ENCODE data around the gene FBLIM1. TPM values are rescaled to one million over a fixed set of nuclear protein-coding genes. Genes with fewer than 3 reads are reported as not detected.
"Not testable (repeated sequence)": the region's sequence is repeated elsewhere in the genome, so short reads cannot be mapped to it uniquely, and the experiment has no call there.

The FBLIM1 gene
- total and polyA plus RNA-seq, 4 experiments from 2014 or later, result not detected

- Mint-ChIP-seq H3K36me3 (no peaks in the 10 kb centered on the region), H3K9me3 (no peaks in the 10 kb centered on the region), H3K4me3 (no peak overlapping the region), H3K4me1 (peaks cover 0 to 2% (median 0%) of the 10 kb centered on the region in 4 donors), H3K27me3 (peaks cover 0 to 3% of the 10 kb centered on the region in 2 donors), H3K27ac (no peak overlapping the region)
- no peaks in the 10 kb centered on the region for H3K36me3 ChIP-seq (ENCODE audit: insufficient read depth, low read length)
- ChIA-PET POLR2A (ENCODE audit: partially characterized antibody) (no interaction called here), CTCF (ENCODE audit: partially characterized antibody) (interaction anchor here (1.2 to 1.7 kb wide), 2 partner anchors 8 to 248 kb away, joined by 5 read pairs; no protein-coding TSS in a partner anchor)
- no peaks in the 10 kb centered on the region for H3K4me1 ChIP-seq (ENCODE audit: insufficient read depth, low read length)
- H3K4me3 ChIP-seq (ENCODE audit: low read length in 2 of 2), result no peak overlapping the region
- H3K9me3 ChIP-seq (ENCODE audit: control insufficient read depth in 1 of 2, low read length in 2 of 2), result no peaks in the 10 kb centered on the region
- H3K27me3 ChIP-seq (ENCODE audit: insufficient read depth, low read length), result no peaks in the 10 kb centered on the region
- no peak for DNase-seq
- intact Hi-C loops (cut with micrococcal nuclease), result no loop called here
- no peak overlapping the region for H3K27ac ChIP-seq (ENCODE audit: low read depth, low read length)
Measured at GRCh38 chr1:15807121-15807520, 48.5 kb downstream of the FBLIM1 start.

DNA sequence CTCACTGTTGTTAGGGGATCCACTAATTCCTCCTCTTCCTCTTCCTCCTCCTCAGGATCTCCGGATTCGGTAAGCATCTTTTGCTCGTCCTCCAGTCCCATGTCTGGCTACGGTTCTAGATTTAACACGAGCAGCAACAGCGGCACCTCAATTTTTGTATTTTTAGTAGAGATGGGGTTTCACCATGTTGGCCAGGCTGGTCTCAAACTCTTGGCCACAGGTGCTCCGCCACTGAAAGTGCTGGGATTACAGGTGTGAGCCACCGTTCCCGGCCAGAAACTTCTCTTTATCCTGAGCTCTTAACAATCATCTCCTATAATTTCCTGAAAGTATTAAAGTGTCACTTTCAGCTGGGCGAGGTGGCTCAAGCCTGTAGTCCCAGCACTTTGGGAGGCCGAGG lies 49.0 kb downstream of the FBLIM1 start, which contains the start of gene UQCRHL:
TSS of gene UQCRHL (minus strand) at position 101 of the 400 bp plus-strand sequence. CDS start at position 101, 0 bp downstream.
- H3K36me3 ChIP-seq (ENCODE audit: insufficient read depth, low read length); H3K27me3 ChIP-seq (ENCODE audit: insufficient read depth, low read length); H3K9me3 Mint-ChIP-seq; DNase-seq; H3K27ac Mint-ChIP-seq; H3K9me3 ChIP-seq (ENCODE audit: control insufficient read depth in 1 of 2, low read length in 2 of 2); H3K4me1 Mint-ChIP-seq; H3K4me3 Mint-ChIP-seq; H3K4me3 ChIP-seq (ENCODE audit: low read length in 2 of 2); intact Hi-C loops (cut with micrococcal nuclease); H3K27me3 Mint-ChIP-seq; POLR2A ChIA-PET (ENCODE audit: partially characterized antibody); H3K4me1 ChIP-seq (ENCODE audit: insufficient read depth, low read length); H3K36me3 Mint-ChIP-seq; H3K27ac ChIP-seq (ENCODE audit: low read depth, low read length): not testable (repeated sequence)
- CTCF ChIA-PET (ENCODE audit: partially characterized antibody), result interaction anchor here (1.2 to 1.7 kb wide), 2 partner anchors 8 to 248 kb away, joined by 5 read pairs; no protein-coding TSS in a partner anchor

- H3K4me1 ChIP-seq (ENCODE audit: insufficient read depth, low read length), result no peaks in the 10 kb centered on the region
- H3K4me3 ChIP-seq (ENCODE audit: low read length in 2 of 2), result no peak overlapping the region
- Mint-ChIP-seq H3K27ac (no peak overlapping the region), H3K4me3 (no peak overlapping the region), H3K36me3 (no peaks in the 10 kb centered on the region), H3K9me3 (no peaks in the 10 kb centered on the region), H3K27me3 (no peaks in the 10 kb centered on the region), H3K4me1 (no peaks in the 10 kb centered on the region)
- no peak overlapping the region for H3K27ac ChIP-seq (ENCODE audit: low read depth, low read length)
- intact Hi-C loops (cut with micrococcal nuclease), result no loop called here
- no peaks in the 10 kb centered on the region for H3K36me3 ChIP-seq (ENCODE audit: insufficient read depth, low read length)
- no peaks in the 10 kb centered on the region for H3K27me3 ChIP-seq (ENCODE audit: insufficient read depth, low read length)
- H3K9me3 ChIP-seq (ENCODE audit: control insufficient read depth in 1 of 2, low read length in 2 of 2), result no peaks in the 10 kb centered on the region
- DNase-seq, result no peak
- POLR2A ChIA-PET (ENCODE audit: partially characterized antibody), result no interaction called here
- CTCF ChIA-PET (ENCODE audit: partially characterized antibody), result no interaction called here
Measured at GRCh38 chr1:15808955-15809354, 50.4 kb downstream of the FBLIM1 start.

- Mint-ChIP-seq H3K27ac (peak overlapping the region in 1 of 7 donors; percentile 69), H3K4me3 (no peak overlapping the region), H3K36me3 (no peaks in the 10 kb centered on the region), H3K27me3 (no peaks in the 10 kb centered on the region), H3K4me1 (no peaks in the 10 kb centered on the region), H3K9me3 (no peaks in the 10 kb centered on the region)
- Histone ChIP-seq H3K4me3 (ENCODE audit: low read length in 2 of 2) (no peak overlapping the region), H3K4me1 (ENCODE audit: insufficient read depth, low read length) (no peaks in the 10 kb centered on the region), H3K36me3 (ENCODE audit: insufficient read depth, low read length) (no peaks in the 10 kb centered on the region), H3K27ac (ENCODE audit: low read depth, low read length) (no peak overlapping the region), H3K27me3 (ENCODE audit: insufficient read depth, low read length) (no peaks in the 10 kb centered on the region), H3K9me3 (ENCODE audit: control insufficient read depth in 1 of 2, low read length in 2 of 2) (no peaks in the 10 kb centered on the region)
- DNase-seq, result no peak
- POLR2A ChIA-PET (ENCODE audit: partially characterized antibody), result no interaction called here
- CTCF ChIA-PET (ENCODE audit: partially characterized antibody), result interaction anchor here (1.3 kb wide), 1 partner anchor 19 kb away, joined by 5 read pairs; no protein-coding TSS in a partner anchor
- intact Hi-C loops (cut with micrococcal nuclease), result no loop called here
Measured at GRCh38 chr1:15810073-15810472, 51.5 kb downstream of the FBLIM1 start.

DNA sequence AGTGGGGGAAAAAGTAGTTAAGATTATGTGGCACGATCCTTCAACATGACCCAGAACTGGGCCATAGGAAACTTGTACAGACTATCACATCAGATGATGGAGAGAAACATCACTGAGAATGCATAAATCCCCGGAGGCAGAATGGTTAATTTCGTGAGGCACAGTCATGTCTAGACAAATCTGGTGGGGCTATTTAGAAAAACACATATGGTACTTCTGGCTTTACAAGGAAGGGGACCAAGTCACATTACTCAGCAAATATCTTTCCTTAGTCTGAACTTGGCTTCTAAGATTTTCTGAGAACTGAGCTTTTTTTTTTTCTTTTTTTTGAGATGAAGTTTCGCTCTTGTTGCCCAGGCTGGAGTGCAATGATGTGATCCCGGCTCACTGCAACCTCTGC lies 58.1 kb downstream of the FBLIM1 start:
- no peaks in the 10 kb centered on the region for H3K9me3 ChIP-seq (ENCODE audit: control insufficient read depth in 1 of 2, low read length in 2 of 2)
- ChIA-PET POLR2A (ENCODE audit: partially characterized antibody) (interaction anchor here (0.6 to 2.8 kb wide), 2 partner anchors 17 to 195 kb away, joined by 4 to 17 read pairs; no protein-coding TSS in a partner anchor), CTCF (ENCODE audit: partially characterized antibody) (interaction anchor here (1.6 to 2.4 kb wide), 8 partner anchors 12 to 240 kb away, joined by 3 to 16 read pairs (median 8); partner anchors contain the start of gene SPEN)
- H3K27me3 ChIP-seq (ENCODE audit: insufficient read depth, low read length), result no peaks in the 10 kb centered on the region
- Mint-ChIP-seq H3K4me1 (peaks cover 3 to 6% (median 5%) of the 10 kb centered on the region in 4 donors), H3K36me3 (no peaks in the 10 kb centered on the region), H3K27me3 (peaks cover 0 to 4% of the 10 kb centered on the region in 2 donors), H3K27ac (no peak overlapping the region), H3K4me3 (no peak overlapping the region), H3K9me3 (no peaks in the 10 kb centered on the region)
- no peak overlapping the region for H3K4me3 ChIP-seq (ENCODE audit: low read length in 2 of 2)
- intact Hi-C loops (cut with micrococcal nuclease), result loop anchor here (5.0 kb wide), 1 partner anchor 101 kb away; no protein-coding TSS in a partner anchor
- no peak overlapping the region for H3K27ac ChIP-seq (ENCODE audit: low read depth, low read length)
- H3K36me3 ChIP-seq (ENCODE audit: insufficient read depth, low read length), result no peaks in the 10 kb centered on the region
- no peak for DNase-seq
- peaks cover 5% of the 10 kb centered on the region for H3K4me1 ChIP-seq (ENCODE audit: insufficient read depth, low read length)

DNA sequence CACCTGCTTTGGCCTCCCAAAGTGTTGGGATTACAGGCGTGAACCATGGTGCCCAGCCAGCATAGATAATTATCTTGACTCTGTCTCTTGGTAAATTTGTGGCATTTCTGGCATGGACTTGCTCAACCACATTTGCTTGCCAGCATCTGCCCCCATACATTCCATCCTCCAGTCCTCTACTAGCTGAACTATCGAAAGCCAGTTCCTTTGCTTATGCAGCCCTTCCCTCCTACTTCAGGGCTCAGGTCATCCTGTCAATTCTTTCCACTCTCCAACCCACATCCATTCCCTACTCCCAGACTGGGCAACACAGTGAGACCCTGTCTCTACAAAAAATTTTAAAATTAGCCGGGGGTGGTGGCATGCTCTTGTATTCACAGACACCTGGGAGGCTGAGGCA lies 61.9 kb downstream of the FBLIM1 start:
- H3K27me3 ChIP-seq (ENCODE audit: insufficient read depth, low read length), result no peaks in the 10 kb centered on the region
- H3K4me3 ChIP-seq (ENCODE audit: low read length in 2 of 2), result no peak overlapping the region
- no peaks in the 10 kb centered on the region for H3K36me3 ChIP-seq (ENCODE audit: insufficient read depth, low read length)
- Mint-ChIP-seq H3K27me3 (peaks cover 0 to 3% of the 10 kb centered on the region in 2 donors), H3K27ac (peak overlapping the region in 1 of 7 donors; percentile 37), H3K4me3 (no peak overlapping the region), H3K36me3 (no peaks in the 10 kb centered on the region), H3K4me1 (peaks cover 3 to 5% (median 4%) of the 10 kb centered on the region in 4 donors), H3K9me3 (no peaks in the 10 kb centered on the region)
- ChIA-PET POLR2A (ENCODE audit: partially characterized antibody) (interaction anchor here (4.3 kb wide), 1 partner anchor 13 kb away, joined by 18 read pairs; no protein-coding TSS in a partner anchor), CTCF (ENCODE audit: partially characterized antibody) (no interaction called here)
- intact Hi-C loops (cut with micrococcal nuclease), result no loop called here
- no peak overlapping the region for H3K27ac ChIP-seq (ENCODE audit: low read depth, low read length)
- peaks cover 8% of the 10 kb centered on the region for H3K4me1 ChIP-seq (ENCODE audit: insufficient read depth, low read length)
- no peak for DNase-seq
- H3K9me3 ChIP-seq (ENCODE audit: control insufficient read depth in 1 of 2, low read length in 2 of 2), result no peaks in the 10 kb centered on the region

DNA sequence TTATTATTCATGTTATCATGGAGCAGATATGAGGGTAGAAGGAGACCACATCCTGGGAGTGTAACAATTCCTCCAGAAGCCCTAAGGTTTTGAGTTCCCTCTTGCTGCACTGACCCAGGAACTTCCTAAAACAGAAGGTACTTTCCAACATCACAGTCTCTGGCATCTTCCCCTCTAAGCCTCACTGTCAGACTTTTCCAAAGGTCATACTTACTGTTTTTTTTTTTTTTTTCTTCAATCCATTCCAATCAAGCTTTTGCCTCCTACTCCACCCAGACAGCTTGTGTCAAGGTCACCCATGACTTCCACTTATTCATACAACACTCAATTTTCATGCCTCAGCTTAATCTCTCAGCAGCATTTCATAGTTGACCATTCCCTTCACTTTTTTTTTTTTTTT lies 67.2 kb downstream of the FBLIM1 start:
- Histone ChIP-seq H3K4me1 (ENCODE audit: insufficient read depth, low read length) (peaks cover 11% of the 10 kb centered on the region), H3K27ac (ENCODE audit: low read depth, low read length) (no peak overlapping the region), H3K36me3 (ENCODE audit: insufficient read depth, low read length) (no peaks in the 10 kb centered on the region), H3K9me3 (ENCODE audit: control insufficient read depth in 1 of 2, low read length in 2 of 2) (no peaks in the 10 kb centered on the region), H3K4me3 (ENCODE audit: low read length in 2 of 2) (no peak overlapping the region), H3K27me3 (ENCODE audit: insufficient read depth, low read length) (no peaks in the 10 kb centered on the region)
- ChIA-PET POLR2A (ENCODE audit: partially characterized antibody) (no interaction called here), CTCF (ENCODE audit: partially characterized antibody) (interaction anchor here (1.6 kb wide), 1 partner anchor 10 kb away, joined by 10 read pairs; no protein-coding TSS in a partner anchor)
- intact Hi-C loops (cut with micrococcal nuclease), result no loop called here
- H3K9me3 Mint-ChIP-seq, result no peaks in the 10 kb centered on the region
- H3K27me3 Mint-ChIP-seq, result no peaks in the 10 kb centered on the region
- no peak for DNase-seq
- no peak overlapping the region for H3K4me3 Mint-ChIP-seq
- peaks cover 6 to 20% (median 11%) of the 10 kb centered on the region in 4 donors for H3K4me1 Mint-ChIP-seq
- H3K36me3 Mint-ChIP-seq, result no peaks in the 10 kb centered on the region
- H3K27ac Mint-ChIP-seq, result peak overlapping the region in 1 of 7 donors; percentile 75

All from CD4-positive, alpha-beta memory T cell (primary cell).